Stimulated activated naive B cell treated with anti-CD40 and anti-IgM and Interleukin-4, amounts not matched to agents 10 μg/mL and 1 μg/mL and 100 μg/mL, for 72 hours (primary cell): ENCODE measurements around the gene C3.

Experiments
- ATAC-seq, 2 donors: fragments of 150-1000 bp; cut with Tn5 transposase; replicated peaks; 2 replicates each; pipeline ENCODE4 v1.10.0; 2021; ENCODE audit warnings: moderate library complexity in 1 of 2
- DNase-seq: peaks from one replicate; pipeline ENCODE4 v3.0.0; 2021
- H3K27ac Mint-ChIP-seq: one replicate; pipeline ENCODE4 v1.8.0; 2022; ENCODE audit warnings: mild to moderate bottlenecking, mixed read lengths
- H3K27me3 Mint-ChIP-seq, 2 donors: one replicate each; pipeline ENCODE4 v1.8.0; 2022; ENCODE audit warnings: mixed read lengths in 2 of 2
- H3K36me3 Mint-ChIP-seq, 2 donors: one replicate each; pipeline ENCODE4 v1.8.0; 2022; ENCODE audit warnings: mixed read lengths in 2 of 2, mild to moderate bottlenecking in 1 of 2
- H3K4me1 Mint-ChIP-seq, 2 donors: one replicate each; pipeline ENCODE4 v1.8.0; 2022; ENCODE audit warnings: mixed read lengths in 2 of 2, mild to moderate bottlenecking in 1 of 2
- H3K4me3 Mint-ChIP-seq, 2 donors: one replicate each; pipeline ENCODE4 v1.8.0; 2022; ENCODE audit warnings: mild to moderate bottlenecking in 2 of 2, mixed read lengths in 2 of 2, moderate library complexity in 1 of 2
- H3K9me3 Mint-ChIP-seq, 2 donors: one replicate each; pipeline ENCODE4 v1.8.0; 2022; ENCODE audit warnings: mixed read lengths in 2 of 2, mild to moderate bottlenecking in 1 of 2

Gene C3

GRCh38 chr19:6730153-6730804, 9.8 kb upstream of the C3 start:
- Mint-ChIP-seq H3K27me3 (no peaks in the 10 kb centered on the region), H3K4me3 (no peak overlapping the region), H3K36me3 (peaks cover 20 to 47% of the 10 kb centered on the region in 2 donors), H3K4me1 (peaks cover 19 to 31% of the 10 kb centered on the region in 2 donors), H3K9me3 (no peaks in the 10 kb centered on the region), H3K27ac (no peak overlapping the region)
- ATAC-seq: peak; percentile 50 to 54
- no peak for DNase-seq

GRCh38 chr19:6729573-6730152, 9.2 kb upstream of the C3 start:
- Mint-ChIP-seq H3K9me3 (no peaks in the 10 kb centered on the region), H3K4me3 (no peak overlapping the region), H3K27me3 (no peaks in the 10 kb centered on the region), H3K4me1 (peaks cover 24 to 37% of the 10 kb centered on the region in 2 donors), H3K36me3 (peaks cover 20 to 47% of the 10 kb centered on the region in 2 donors), H3K27ac (peak overlapping the region; percentile 32)
- no peak for DNase-seq
- ATAC-seq: no peak

GRCh38 chr19:6728346-6728745, 7.9 kb upstream of the C3 start:
- peaks cover 33 to 50% of the 10 kb centered on the region in 2 donors for H3K4me1 Mint-ChIP-seq
- peak overlapping the region; percentile 25 to 55 for H3K4me3 Mint-ChIP-seq
- no peaks in the 10 kb centered on the region for H3K27me3 Mint-ChIP-seq
- peak; percentile 74 to 78 for ATAC-seq
- peaks cover 18 to 37% of the 10 kb centered on the region in 2 donors for H3K36me3 Mint-ChIP-seq
- no peak for DNase-seq
- H3K9me3 Mint-ChIP-seq: no peaks in the 10 kb centered on the region
- peak overlapping the region; percentile 94 for H3K27ac Mint-ChIP-seq

DNA sequence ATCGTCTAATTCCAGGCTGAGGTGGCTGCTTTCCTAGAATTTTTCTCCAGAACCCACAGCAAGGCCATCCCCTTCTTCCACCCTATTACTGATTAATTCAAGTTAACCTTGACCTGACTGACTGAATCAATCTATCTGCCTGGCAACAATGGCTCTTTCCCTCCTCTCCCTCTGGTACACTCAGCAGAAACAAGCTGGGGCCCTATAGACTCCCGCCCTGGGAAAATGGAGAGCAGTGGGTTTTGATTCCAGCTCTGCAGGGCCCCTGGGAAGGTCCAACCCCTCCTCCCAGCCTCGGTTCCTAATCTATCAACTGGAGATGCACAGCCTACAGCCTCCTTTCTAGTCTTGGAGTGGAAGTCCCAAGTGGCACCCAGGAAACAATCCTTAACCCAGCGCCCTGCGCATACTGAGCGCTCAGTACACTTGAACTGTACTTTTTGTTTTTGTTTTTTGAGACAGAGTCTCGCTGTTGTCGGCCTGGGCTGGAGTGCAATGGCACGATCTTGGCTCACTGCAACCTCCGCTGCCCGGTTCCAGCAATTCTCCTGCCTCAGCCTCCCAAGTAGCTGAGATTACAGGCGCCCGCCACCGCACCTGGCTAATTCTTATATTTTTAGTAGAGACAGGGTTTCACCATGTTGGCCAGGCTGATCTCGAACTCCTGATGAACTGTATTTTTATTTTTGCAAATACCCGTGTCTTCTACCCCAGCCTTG, 5.2 kb upstream of the C3 start:
- Mint-ChIP-seq H3K4me3 (no peak overlapping the region), H3K27me3 (no peaks in the 10 kb centered on the region), H3K4me1 (peaks cover 38 to 77% of the 10 kb centered on the region in 2 donors), H3K27ac (no peak overlapping the region), H3K36me3 (peaks cover 7 to 17% of the 10 kb centered on the region in 2 donors), H3K9me3 (no peaks in the 10 kb centered on the region)
- DNase-seq (no peak), ATAC-seq (no peak)

GRCh38 chr19:6724631-6725492, 4.4 kb upstream of the C3 start:
- peak overlapping the region; percentile 15 for H3K27ac Mint-ChIP-seq
- DNase-seq (no peak), ATAC-seq (no peak)
- H3K27me3 Mint-ChIP-seq: no peaks in the 10 kb centered on the region
- peaks cover 4 to 12% of the 10 kb centered on the region in 2 donors for H3K36me3 Mint-ChIP-seq
- no peaks in the 10 kb centered on the region for H3K9me3 Mint-ChIP-seq
- peaks cover 44 to 85% of the 10 kb centered on the region in 2 donors for H3K4me1 Mint-ChIP-seq
- H3K4me3 Mint-ChIP-seq: no peak overlapping the region

GRCh38 chr19:6723738-6724137, 3.3 kb upstream of the C3 start:
- DNase-seq: no peak
- Mint-ChIP-seq H3K9me3 (no peaks in the 10 kb centered on the region), H3K36me3 (peaks cover 0 to 5% of the 10 kb centered on the region in 2 donors), H3K4me1 (peaks cover 42 to 75% of the 10 kb centered on the region in 2 donors), H3K27ac (peak overlapping the region; percentile 15), H3K4me3 (no peak overlapping the region), H3K27me3 (no peaks in the 10 kb centered on the region)
- ATAC-seq: no peak

DNA sequence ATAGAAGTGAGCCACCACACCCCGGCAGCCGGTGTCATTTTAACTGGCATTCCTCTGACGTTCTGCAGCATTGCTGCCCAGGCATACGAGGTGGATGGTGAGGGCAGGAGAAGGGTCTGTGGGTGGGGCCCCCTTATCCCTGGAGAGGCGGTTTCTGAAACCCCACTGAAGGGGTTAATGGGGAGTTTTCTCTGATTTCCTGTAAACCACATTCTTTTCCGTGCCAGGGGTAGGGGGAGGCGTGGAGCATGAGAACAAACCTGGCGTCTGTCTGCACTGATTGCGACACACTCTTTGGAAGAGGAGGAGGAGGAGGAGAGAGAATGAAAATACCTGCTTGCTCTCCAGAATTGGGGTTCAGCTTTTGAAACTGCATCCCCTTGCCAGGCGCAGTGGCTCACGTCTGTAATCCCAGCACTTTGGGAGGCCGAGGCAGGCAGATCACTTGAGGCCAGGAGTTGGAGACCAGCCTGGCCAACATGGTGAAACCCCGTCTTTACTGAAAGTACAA, 2.7 kb upstream of the C3 start:
- DNase-seq: no peak
- Mint-ChIP-seq H3K27ac (peak overlapping the region; percentile 25), H3K9me3 (no peaks in the 10 kb centered on the region), H3K36me3 (peaks cover 0 to 1% of the 10 kb centered on the region in 2 donors), H3K27me3 (no peaks in the 10 kb centered on the region), H3K4me1 (peaks cover 37 to 72% of the 10 kb centered on the region in 2 donors), H3K4me3 (peak overlapping the region; percentile 14 to 28)
- no peak for ATAC-seq

- DNase-seq: no peak
- H3K27ac Mint-ChIP-seq: peak overlapping the region; percentile 85
These were observed 1.3 kb upstream of the C3 start for GRCh38 chr19:6721773-6722172.

DNA sequence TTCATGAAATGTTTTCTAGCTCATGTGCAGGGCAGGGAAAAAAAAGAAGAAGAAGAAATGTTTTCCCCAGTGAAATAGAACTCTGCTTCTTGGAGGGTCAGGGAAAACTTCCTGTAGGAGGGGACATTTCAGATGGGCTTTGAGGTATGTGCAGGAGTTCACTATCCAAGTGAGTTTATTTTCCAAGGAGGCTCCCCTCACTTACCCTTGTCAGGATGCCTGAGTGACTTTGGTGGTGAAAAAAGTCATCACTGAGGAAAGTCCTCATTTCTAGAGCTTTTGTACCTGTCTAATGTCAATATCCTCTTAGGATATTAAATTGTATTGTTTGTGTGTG, 656 bp upstream of the C3 start:
- no peak for DNase-seq
- peaks cover 4 to 5% of the 10 kb centered on the region in 2 donors for H3K9me3 Mint-ChIP-seq
- H3K27ac Mint-ChIP-seq: peak overlapping the region; percentile 45

More at GRCh38 chr19:6721773-6722172, 1.3 kb upstream of the C3 start:
- Mint-ChIP-seq H3K4me3 (peak overlapping the region; percentile 30 to 66), H3K4me1 (peaks cover 42 to 73% of the 10 kb centered on the region in 2 donors), H3K9me3 (peaks cover 4 to 5% of the 10 kb centered on the region in 2 donors), H3K27me3 (peaks cover 0 to 10% of the 10 kb centered on the region in 2 donors), H3K36me3 (no peaks in the 10 kb centered on the region)
- ATAC-seq: peak; percentile 90 to 95

GRCh38 chr19:6719992-6720368, 470 bp downstream of the C3 start:
- no peak for ATAC-seq
- peaks cover 0 to 10% of the 10 kb centered on the region in 2 donors for H3K27me3 Mint-ChIP-seq
- DNase-seq: no peak
- H3K9me3 Mint-ChIP-seq: peaks cover 4 to 5% of the 10 kb centered on the region in 2 donors
- no peaks in the 10 kb centered on the region for H3K36me3 Mint-ChIP-seq
- H3K4me1 Mint-ChIP-seq: peaks cover 36 to 66% of the 10 kb centered on the region in 2 donors
- no peak overlapping the region for H3K27ac Mint-ChIP-seq
- H3K4me3 Mint-ChIP-seq: no peak overlapping the region

More for the DNA sequence above, 656 bp upstream of the C3 start:
- Mint-ChIP-seq H3K27me3 (peaks cover 0 to 10% of the 10 kb centered on the region in 2 donors), H3K4me3 (no peak overlapping the region), H3K4me1 (peaks cover 42 to 73% of the 10 kb centered on the region in 2 donors), H3K36me3 (no peaks in the 10 kb centered on the region)
- no peak for ATAC-seq

- no peak overlapping the region for H3K27ac Mint-ChIP-seq
- peaks cover 32 to 61% of the 10 kb centered on the region in 2 donors for H3K4me1 Mint-ChIP-seq
- H3K4me3 Mint-ChIP-seq: no peak overlapping the region
- H3K9me3 Mint-ChIP-seq: peaks cover 4 to 5% of the 10 kb centered on the region in 2 donors
- ATAC-seq: no peak
- no peaks in the 10 kb centered on the region for H3K36me3 Mint-ChIP-seq
- peaks cover 0 to 10% of the 10 kb centered on the region in 2 donors for H3K27me3 Mint-ChIP-seq
- no peak for DNase-seq
These were observed 949 bp downstream of the C3 start for GRCh38 chr19:6719540-6719861.

DNA sequence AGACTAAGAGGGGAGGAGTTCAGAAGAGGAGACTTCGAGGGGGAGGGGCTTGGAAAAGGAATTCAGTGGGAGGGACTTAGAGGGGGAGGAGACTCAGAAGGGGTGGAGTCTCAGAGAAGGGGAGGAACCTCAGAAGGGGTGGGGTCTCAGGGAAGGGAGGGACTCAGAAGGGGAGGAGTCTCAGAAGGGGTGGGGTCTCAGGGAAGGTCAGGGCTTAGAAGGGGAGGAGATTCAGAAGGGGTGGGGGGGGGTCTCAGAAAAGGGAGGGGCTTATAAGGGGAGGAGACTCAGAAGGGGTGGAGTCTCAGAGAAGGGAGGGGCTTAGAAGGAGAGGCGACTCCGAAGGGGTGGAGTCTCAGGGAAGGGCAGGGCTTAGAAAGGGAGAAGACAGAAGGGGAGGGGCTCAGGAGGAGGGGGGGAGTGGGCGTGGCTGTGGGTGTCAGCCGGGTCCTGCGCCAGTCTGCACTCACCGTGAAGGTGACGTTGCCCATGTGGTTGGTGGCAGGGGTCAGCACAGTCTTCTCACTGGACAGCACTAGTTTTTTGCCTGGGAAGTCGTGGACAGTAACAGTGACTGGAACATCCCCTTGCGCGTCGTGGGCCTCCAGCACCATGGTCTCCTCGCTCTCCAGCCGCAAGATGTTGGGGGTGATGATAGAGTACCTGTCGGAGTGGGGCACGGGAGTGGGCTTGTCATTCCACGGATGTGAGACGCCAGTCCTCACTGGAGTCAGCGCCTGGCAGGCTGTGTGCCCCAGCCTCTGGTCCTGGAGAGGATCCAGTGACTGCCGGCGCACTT, 1.5 kb downstream of the C3 start:
- Mint-ChIP-seq H3K4me3 (no peak overlapping the region), H3K27ac (no peak overlapping the region), H3K36me3 (no peaks in the 10 kb centered on the region), H3K27me3 (peaks cover 0 to 10% of the 10 kb centered on the region in 2 donors), H3K4me1 (peaks cover 26 to 56% of the 10 kb centered on the region in 2 donors), H3K9me3 (peaks cover 4 to 5% of the 10 kb centered on the region in 2 donors)
- peak; percentile 42 to 49 for ATAC-seq
- DNase-seq: no peak

GRCh38 chr19:6718111-6718740, 2.2 kb downstream of the C3 start:
- no peaks in the 10 kb centered on the region for H3K36me3 Mint-ChIP-seq
- ATAC-seq (no peak), DNase-seq (no peak)
- peaks cover 0 to 10% of the 10 kb centered on the region in 2 donors for H3K27me3 Mint-ChIP-seq
- H3K27ac Mint-ChIP-seq: no peak overlapping the region
- peaks cover 4 to 5% of the 10 kb centered on the region in 2 donors for H3K9me3 Mint-ChIP-seq
- no peak overlapping the region for H3K4me3 Mint-ChIP-seq
- peaks cover 22 to 48% of the 10 kb centered on the region in 2 donors for H3K4me1 Mint-ChIP-seq
